Loucy (cell line): Measurements from ENCODE around the gene DTNA.

Experiments
- H2AFZ ChIP-seq: fragments of 200-600 bp; sonication (generic); 2 replicates; pipeline ENCODE4 v1.6.0; 2016; ENCODE audit warnings: antibody characterized with exemption, mild to moderate bottlenecking, low read length, moderate library complexity
- H3F3A ChIP-seq: fragments of 200-600 bp; 2 replicates; pipeline ENCODE4 v1.6.0; 2016; ENCODE audit warnings: antibody characterized with exemption, low read depth, mild to moderate bottlenecking
- H3K27me3 ChIP-seq: fragments of 200-600 bp; sonication (generic); 2 replicates; pipeline ENCODE4 v1.6.1; 2014; ENCODE audit warnings: low read length, mild to moderate bottlenecking; ENCODE audit not compliant: insufficient read depth, poor library complexity, severe bottlenecking
- H3K36me3 ChIP-seq: fragments of 200-600 bp; sonication (generic); 2 replicates; pipeline ENCODE4 v1.6.1; 2016; ENCODE audit warnings: low read length; ENCODE audit not compliant: insufficient read depth
- H3K4me1 ChIP-seq: fragments of 200-600 bp; sonication (generic); 2 replicates; pipeline ENCODE4 v1.5.1; 2014; ENCODE audit warnings: low read length, mild to moderate bottlenecking; ENCODE audit not compliant: insufficient read depth, poor library complexity, severe bottlenecking
- H3K4me2 ChIP-seq: fragments of 200-600 bp; sonication (generic); 2 replicates; pipeline ENCODE4 v1.6.0; 2014; ENCODE audit warnings: antibody characterized with exemption, low read length, low read depth, mild to moderate bottlenecking; ENCODE audit not compliant: poor library complexity, severe bottlenecking
- H3K4me3 ChIP-seq: fragments of 200-600 bp; sonication (generic); 2 replicates; pipeline ENCODE4 v1.5.1; 2014; ENCODE audit warnings: low read length, mild to moderate bottlenecking, mixed read lengths; ENCODE audit not compliant: poor library complexity, severe bottlenecking
- H3K79me2 ChIP-seq: fragments of 200-600 bp; sonication (generic); 2 replicates; pipeline ENCODE4 v1.6.1; 2014; ENCODE audit warnings: low read length; ENCODE audit not compliant: insufficient read depth
- H3K9ac ChIP-seq: fragments of 200-600 bp; sonication (generic); 2 replicates; pipeline ENCODE4 v1.6.0; 2014; ENCODE audit warnings: mild to moderate bottlenecking, low read depth, low read length, moderate library complexity; ENCODE audit not compliant: poor library complexity, severe bottlenecking
- H3K9me2 ChIP-seq: fragments of 200-600 bp; sonication (generic); replicated peaks from 2 replicates; pipeline ENCODE4 v1.6.1; 2016; ENCODE audit warnings: low read depth, low read length, mixed read lengths
- H3K9me3 ChIP-seq: fragments of 200-600 bp; sonication (generic); 2 replicates; pipeline ENCODE4 v1.6.1; 2014; ENCODE audit warnings: mild to moderate bottlenecking, antibody characterized with exemption, low read length, low read depth; ENCODE audit not compliant: insufficient read depth
- H4K20me1 ChIP-seq: fragments of 200-600 bp; sonication (generic); 2 replicates; pipeline ENCODE4 v1.6.0; 2014; ENCODE audit warnings: antibody characterized with exemption, low read length, mild to moderate bottlenecking; ENCODE audit not compliant: insufficient read depth, poor library complexity, severe bottlenecking
- CTCF ChIP-seq: fragments of 200-600 bp; sonication (generic); conservative IDR thresholded peaks from 2 replicates; pipeline ENCODE4 v1.5.1; 2014; ENCODE audit warnings: mild to moderate bottlenecking, antibody characterized with exemption, low read length
- EZH2phosphoT487 ChIP-seq: fragments of 200-600 bp; IDR thresholded peaks from 2 replicates; pipeline ENCODE4 v1.6.1; 2018; ENCODE audit warnings: antibody characterized with exemption, mild to moderate bottlenecking, moderate library complexity, borderline replicate concordance

The DTNA gene

GRCh38 chr18:34695310-34695709, 14.8 kb upstream of the DTNA start:
- H3K4me3 ChIP-seq = no peak overlapping the region
- no peaks in the 10 kb centered on the region for H3F3A ChIP-seq
- H4K20me1 ChIP-seq = no peaks in the 10 kb centered on the region
- H3K4me2 ChIP-seq = no peak overlapping the region
- TF ChIP-seq EZH2phosphoT487 (no peak), CTCF (no peak)
- H3K36me3 ChIP-seq = no peaks in the 10 kb centered on the region
- no peak overlapping the region for H2AFZ ChIP-seq
- H3K9me3 ChIP-seq = no peaks in the 10 kb centered on the region
- H3K9me2 ChIP-seq = no peaks in the 10 kb centered on the region
- no peaks in the 10 kb centered on the region for H3K4me1 ChIP-seq
- no peak overlapping the region for H3K9ac ChIP-seq
- H3K79me2 ChIP-seq = no peaks in the 10 kb centered on the region
- no peaks in the 10 kb centered on the region for H3K27me3 ChIP-seq

GRCh38 chr18:34696671-34697070, 13.4 kb upstream of the DTNA start:
- H3K4me1 ChIP-seq = no peaks in the 10 kb centered on the region
- H3K9ac ChIP-seq = no peak overlapping the region
- no peak for TF ChIP-seq CTCF
- no peak for TF ChIP-seq EZH2phosphoT487
- H3K4me3 ChIP-seq = no peak overlapping the region
- no peaks in the 10 kb centered on the region for H3K79me2 ChIP-seq
- H2AFZ ChIP-seq = no peak overlapping the region
- no peak overlapping the region for H3K4me2 ChIP-seq
- no peaks in the 10 kb centered on the region for H3K9me3 ChIP-seq
- no peaks in the 10 kb centered on the region for H3K27me3 ChIP-seq
- H4K20me1 ChIP-seq = no peaks in the 10 kb centered on the region
- no peaks in the 10 kb centered on the region for H3K36me3 ChIP-seq
- no peaks in the 10 kb centered on the region for H3K9me2 ChIP-seq
- no peaks in the 10 kb centered on the region for H3F3A ChIP-seq

GRCh38 chr18:34697233-34697632, 12.9 kb upstream of the DTNA start:
- H3K9me3 ChIP-seq = no peaks in the 10 kb centered on the region
- no peaks in the 10 kb centered on the region for H4K20me1 ChIP-seq
- H2AFZ ChIP-seq = no peak overlapping the region
- H3K36me3 ChIP-seq = no peaks in the 10 kb centered on the region
- TF ChIP-seq CTCF = no peak
- TF ChIP-seq EZH2phosphoT487 = no peak
- no peaks in the 10 kb centered on the region for H3K4me1 ChIP-seq
- H3K79me2 ChIP-seq = no peaks in the 10 kb centered on the region
- no peak overlapping the region for H3K4me3 ChIP-seq
- H3F3A ChIP-seq = no peaks in the 10 kb centered on the region
- no peaks in the 10 kb centered on the region for H3K9me2 ChIP-seq
- H3K27me3 ChIP-seq = no peaks in the 10 kb centered on the region
- no peak overlapping the region for H3K4me2 ChIP-seq
- no peak overlapping the region for H3K9ac ChIP-seq
